LNCAP (cell line): ENCODE measurements around the gene ABHD17B.

Experiments
- TF ChIP-seq, protein P1 (sequence below): fragments of 450-650 bp; IDR thresholded peaks from 2 replicates; pipeline ENCODE4 v1.5.1; 2017; ENCODE audit warnings: mild to moderate bottlenecking

The ABHD17B gene

DNA sequence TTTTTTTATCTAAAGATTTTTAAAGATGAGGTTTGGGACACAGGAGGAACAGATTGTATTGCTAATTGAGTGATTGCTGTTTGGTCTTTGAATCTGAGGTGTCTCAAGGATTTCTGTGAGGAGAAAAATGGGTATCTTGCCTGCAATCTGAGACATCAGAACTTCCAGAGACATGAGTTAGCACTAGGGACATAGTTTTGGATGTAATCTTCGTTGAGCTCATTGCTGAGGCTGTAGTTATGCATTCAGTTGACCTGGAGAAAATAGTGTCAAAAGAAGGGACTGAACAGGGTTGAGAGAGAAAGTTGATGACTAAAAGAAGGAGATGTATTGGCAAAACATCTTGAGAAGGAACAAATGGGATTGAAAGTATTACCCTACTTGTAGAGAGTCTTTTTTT, 25.1 kb upstream of the ABHD17B start:
- TF ChIP-seq, protein P1, sequence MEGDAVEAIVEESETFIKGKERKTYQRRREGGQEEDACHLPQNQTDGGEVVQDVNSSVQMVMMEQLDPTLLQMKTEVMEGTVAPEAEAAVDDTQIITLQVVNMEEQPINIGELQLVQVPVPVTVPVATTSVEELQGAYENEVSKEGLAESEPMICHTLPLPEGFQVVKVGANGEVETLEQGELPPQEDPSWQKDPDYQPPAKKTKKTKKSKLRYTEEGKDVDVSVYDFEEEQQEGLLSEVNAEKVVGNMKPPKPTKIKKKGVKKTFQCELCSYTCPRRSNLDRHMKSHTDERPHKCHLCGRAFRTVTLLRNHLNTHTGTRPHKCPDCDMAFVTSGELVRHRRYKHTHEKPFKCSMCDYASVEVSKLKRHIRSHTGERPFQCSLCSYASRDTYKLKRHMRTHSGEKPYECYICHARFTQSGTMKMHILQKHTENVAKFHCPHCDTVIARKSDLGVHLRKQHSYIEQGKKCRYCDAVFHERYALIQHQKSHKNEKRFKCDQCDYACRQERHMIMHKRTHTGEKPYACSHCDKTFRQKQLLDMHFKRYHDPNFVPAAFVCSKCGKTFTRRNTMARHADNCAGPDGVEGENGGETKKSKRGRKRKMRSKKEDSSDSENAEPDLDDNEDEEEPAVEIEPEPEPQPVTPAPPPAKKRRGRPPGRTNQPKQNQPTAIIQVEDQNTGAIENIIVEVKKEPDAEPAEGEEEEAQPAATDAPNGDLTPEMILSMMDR = no peak

DNA sequence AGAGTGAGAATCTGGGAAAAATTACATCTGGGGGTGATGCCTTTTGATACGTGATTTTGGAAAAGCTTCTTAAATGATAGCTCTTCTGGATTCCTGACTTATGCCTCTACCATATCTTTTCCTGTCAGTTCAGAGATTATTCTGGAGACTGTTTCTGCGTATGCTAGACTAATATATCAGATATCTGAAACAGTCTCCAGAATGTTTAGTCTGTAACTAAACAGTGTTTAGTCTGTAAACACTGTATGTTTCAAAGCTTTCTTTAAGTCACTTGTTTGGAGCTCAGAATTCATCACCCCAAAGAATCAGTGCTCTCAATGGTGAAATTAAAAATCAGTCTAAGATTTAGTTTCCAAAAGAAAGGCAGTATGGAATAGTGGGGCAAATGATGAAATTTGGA, 20.2 kb upstream of the ABHD17B start:
- TF ChIP-seq, protein P1 = no peak

DNA sequence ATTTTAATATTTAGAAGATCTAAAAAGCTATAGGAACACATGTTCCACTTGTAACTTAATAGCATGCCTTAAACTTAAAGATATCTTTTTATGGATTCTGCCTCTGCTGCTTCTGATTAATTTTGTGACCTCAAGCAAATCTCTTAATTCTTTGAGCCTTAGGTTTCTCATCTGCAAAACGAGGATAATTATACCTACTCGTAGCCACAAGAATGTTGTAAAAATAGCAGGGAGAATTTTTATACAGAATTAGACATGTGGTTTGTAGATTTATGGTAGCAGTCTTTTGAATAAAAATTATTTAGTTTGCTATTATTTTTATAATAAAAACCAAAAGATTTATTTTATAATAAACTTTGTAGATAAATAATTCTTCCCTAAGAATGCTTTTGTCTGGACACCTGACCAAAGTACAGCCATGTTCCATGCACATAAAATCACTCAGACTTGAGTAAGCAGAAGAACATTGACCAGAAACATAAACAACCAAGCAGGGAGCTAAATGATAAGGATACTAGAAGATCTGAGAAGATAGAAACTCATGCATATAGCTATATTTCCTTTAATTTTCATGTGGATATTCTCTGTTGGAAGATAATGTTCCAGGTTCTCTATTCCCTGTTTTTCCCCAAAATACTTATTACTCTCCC, 18.9 kb upstream of the ABHD17B start:
- TF ChIP-seq, protein P1 = no peak

DNA sequence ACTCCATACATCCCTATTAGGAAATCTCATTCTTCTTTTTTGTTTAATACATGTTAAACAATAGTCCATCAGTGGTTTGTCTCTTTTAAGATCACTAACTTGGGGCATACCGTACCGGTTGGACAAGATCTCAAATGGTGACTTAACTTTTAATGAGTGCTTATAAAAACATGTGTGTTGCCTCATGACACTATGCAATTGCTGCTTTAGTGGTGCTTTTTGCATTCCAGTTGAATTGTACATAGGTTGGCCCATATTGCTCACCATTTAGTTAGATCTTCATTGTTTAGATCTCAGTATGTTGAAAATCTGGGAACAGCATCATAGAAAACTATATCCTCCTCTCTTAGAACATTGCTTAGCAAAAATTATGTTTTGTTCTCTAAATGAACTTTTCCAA, 18.2 kb upstream of the ABHD17B start:
- TF ChIP-seq, protein P1 = no peak

DNA sequence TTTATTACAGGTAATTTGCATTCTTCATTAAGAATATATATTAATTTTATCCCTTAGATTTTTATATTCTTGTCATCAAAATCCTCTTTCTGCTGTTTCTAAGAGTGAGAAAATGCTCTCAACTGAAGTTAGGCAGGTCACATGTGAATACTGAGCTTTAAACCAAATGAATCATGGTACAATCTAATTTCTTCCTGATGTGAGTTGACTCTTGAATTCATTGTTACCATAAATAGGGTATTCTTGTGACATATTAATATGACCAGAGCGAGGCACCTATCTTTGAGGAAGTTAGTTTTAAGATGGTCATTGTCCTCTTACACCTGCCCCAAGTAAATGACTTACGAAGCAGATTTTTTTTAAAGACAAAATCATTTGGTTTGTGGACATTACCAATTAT, 17.8 kb upstream of the ABHD17B start:
- TF ChIP-seq, protein P1 = no peak

DNA sequence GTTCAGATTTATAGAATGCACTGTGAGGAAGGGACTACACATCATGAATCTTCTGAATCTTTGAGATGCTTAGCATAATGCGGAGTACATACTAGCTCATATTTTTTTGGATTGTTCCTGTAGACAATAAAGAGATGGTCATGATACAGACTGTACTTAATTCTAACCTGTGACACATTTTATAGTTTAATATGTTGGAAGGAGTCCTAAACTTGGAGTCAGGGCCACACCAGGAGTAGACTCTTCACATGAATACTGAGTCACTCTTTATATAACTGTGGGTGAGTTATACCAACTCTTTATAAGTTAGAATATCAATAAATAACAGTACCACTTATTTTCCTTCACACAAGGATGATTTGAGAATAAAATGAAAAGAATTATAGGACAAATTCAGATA, 17.4 kb upstream of the ABHD17B start:
- TF ChIP-seq, protein P1 = no peak

DNA sequence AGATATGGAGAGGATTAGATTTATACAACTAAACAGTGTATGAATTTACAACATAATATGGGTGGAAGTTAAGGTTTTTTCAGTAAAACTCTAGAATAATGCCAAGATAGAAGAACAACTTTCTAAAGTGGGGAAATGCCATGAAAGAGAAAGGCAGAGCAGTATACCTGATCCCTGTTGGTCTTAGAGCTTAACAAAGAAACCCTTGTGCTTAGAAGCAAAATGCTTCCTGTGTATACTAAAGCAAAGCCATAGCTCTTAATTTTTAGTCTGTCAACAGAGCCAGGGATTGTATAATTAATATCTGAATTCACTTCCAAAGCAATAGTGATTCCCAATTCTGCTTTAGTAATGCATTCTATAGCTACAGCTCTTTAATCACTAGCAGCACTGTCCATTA, 14.8 kb upstream of the ABHD17B start:
- TF ChIP-seq, protein P1 = no peak

DNA sequence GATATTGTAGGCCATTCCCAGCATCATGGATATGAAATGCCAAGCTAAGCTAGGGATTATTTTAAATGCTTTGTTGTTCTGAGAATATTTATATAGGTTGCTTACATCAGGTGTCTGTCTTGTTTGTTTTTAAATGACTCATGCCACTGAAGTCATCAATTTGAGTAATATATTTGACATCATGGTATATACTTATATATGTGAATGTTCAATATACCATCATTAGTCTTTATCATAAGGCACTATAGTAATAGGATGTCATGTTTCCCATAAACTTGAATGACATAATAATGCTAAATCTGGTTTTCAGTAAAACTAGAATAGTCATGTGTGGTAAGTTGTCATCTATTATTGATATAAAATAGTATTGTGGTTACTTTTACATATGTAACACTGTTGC, 13.6 kb upstream of the ABHD17B start:
- TF ChIP-seq, protein P1 = no peak
